Nucleus accumbens (tissue), 56 donors: ENCODE results near the gene HAT1.
"Not testable (repeated sequence)": the region's sequence is repeated elsewhere in the genome, so short reads cannot be mapped to it uniquely, and the experiment has no call there.

ENCODE experiments used
- DNase-seq, 56 donors: peaks; one replicate each; lab custom pipeline; 2025; lab: John Stamatoyannopoulos, UW

HAT1 gene

GRCh38 chr2:171922230-171923022 lies at the start of gene HAT1:
HAT1 (plus strand) TSS chr2:171922461; CDS start chr2:171922501, 40 bp downstream.
- DNase-seq = peak; percentile 74 to 99 (median 95)

GRCh38 chr2:171874517-171874916 lies 47.7 kb upstream of the HAT1 start:
- DNase-seq = no peak

- DNase-seq = no peak
Measured at GRCh38 chr2:171874963-171875362, 47.3 kb upstream of the HAT1 start.

GRCh38 chr2:171878481-171878993 lies 43.7 kb upstream of the HAT1 start:
- no peak for DNase-seq

GRCh38 chr2:171879865-171880264 lies 42.4 kb upstream of the HAT1 start:
- DNase-seq = no peak

- no peak for DNase-seq
Measured at GRCh38 chr2:171880774-171881173, 41.5 kb upstream of the HAT1 start.

GRCh38 chr2:171882089-171882769 lies 40.0 kb upstream of the HAT1 start:
- no peak for DNase-seq

- no peak for DNase-seq
Measured at GRCh38 chr2:171883275-171883893, 38.9 kb upstream of the HAT1 start.

GRCh38 chr2:171889333-171889732 lies 32.9 kb upstream of the HAT1 start:
- no peak for DNase-seq

- DNase-seq = no peak
Measured at GRCh38 chr2:171889808-171890207, 32.5 kb upstream of the HAT1 start.

- DNase-seq = peak in 2 of 56 donors; percentile 27
Measured at GRCh38 chr2:171893196-171893823, 29.0 kb upstream of the HAT1 start.

- DNase-seq = peak in 55 of 56 donors; percentile 15 to 87 (median 62)
Measured at GRCh38 chr2:171893824-171894611, 28.2 kb upstream of the HAT1 start, which contains the start of gene SLC25A12. SLC25A12 (minus strand) TSS chr2:171894244; CDS start chr2:171894214, 30 bp downstream.

- no peak for DNase-seq
Measured at GRCh38 chr2:171894612-171894947, 27.7 kb upstream of the HAT1 start.

- DNase-seq = no peak
Measured at GRCh38 chr2:171895786-171896185, 26.5 kb upstream of the HAT1 start.

GRCh38 chr2:171899623-171900282 lies 22.5 kb upstream of the HAT1 start:
- not testable (repeated sequence) for DNase-seq

- DNase-seq = no peak
Measured at GRCh38 chr2:171902840-171903420, 19.3 kb upstream of the HAT1 start.

GRCh38 chr2:171908235-171908634 lies 14.0 kb upstream of the HAT1 start:
- DNase-seq = no peak

GRCh38 chr2:171909266-171909665 lies 13.0 kb upstream of the HAT1 start:
- no peak for DNase-seq

GRCh38 chr2:171910494-171910893 lies 11.8 kb upstream of the HAT1 start:
- no peak for DNase-seq
